ENCODE results near the gene NOXA1. TPM values are rescaled to one million over a fixed set of nuclear protein-coding genes. Genes with fewer than 3 reads are reported as not detected.
"Not testable (repeated sequence)": the region's sequence is repeated elsewhere in the genome, so short reads cannot be mapped to it uniquely, and the experiment has no call there.

Gene NOXA1
- total RNA-seq, 4 donors from 2014 or later = 6.3 to 11.4 (median 10.1) TPM

DNA sequence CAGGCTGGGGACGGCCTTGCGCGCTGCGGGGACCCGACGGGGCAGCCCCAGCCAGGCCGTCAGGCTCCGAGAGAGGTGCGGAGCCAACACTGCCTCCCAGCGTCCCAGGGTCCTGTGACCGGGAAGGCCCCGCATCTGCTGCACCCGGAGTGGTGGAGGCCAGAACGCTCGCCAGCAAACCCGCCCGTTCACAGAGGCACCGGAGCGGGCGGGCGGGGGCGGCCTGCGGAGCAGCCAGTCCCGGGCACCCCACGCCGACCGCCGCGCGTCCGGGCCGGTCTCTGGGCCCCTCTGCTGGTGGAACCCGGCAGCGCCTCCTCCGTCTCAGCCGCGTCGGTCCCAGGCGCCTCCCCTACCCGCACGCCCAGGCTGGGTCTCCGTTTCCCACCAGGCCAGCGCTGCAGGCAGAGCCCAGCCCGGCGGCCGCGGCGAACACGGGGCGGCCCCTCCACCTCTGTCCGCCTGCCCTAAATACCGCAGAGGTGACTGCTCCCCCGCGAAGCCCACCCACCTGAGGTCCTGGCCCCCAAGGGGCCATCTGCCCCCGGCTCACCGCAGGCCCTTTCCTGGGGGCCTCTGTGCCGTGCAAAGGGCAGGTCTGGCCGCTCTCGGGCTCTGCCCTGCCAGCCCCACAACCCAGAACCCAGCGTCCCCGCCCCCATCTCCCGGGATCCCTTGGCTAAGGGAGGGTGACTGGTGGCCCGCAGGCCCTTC, 16.2 kb upstream of the NOXA1 start:
- no peak for DNase-seq (ENCODE audit: low spot score in 2 of 2)
- peak overlapping the region in 2 of 4 donors; percentile 36 to 77 for H3K27ac ChIP-seq
- no peaks in the 10 kb centered on the region for H3K9me3 ChIP-seq
- peaks cover 0 to 4% of the 10 kb centered on the region in 2 donors for H3K27me3 ChIP-seq
- TF ChIP-seq POLR2A (IDR thresholded peaks at IDR 0.05) = no peak
- no peak for TF ChIP-seq EP300 (IDR thresholded peaks at IDR 0.05)
- peak; percentile 48 to 91 (median 70) for TF ChIP-seq CTCF (IDR thresholded peaks at IDR 0.05)
- peaks cover 0 to 34% (median 28%) of the 10 kb centered on the region in 4 donors for H3K4me1 ChIP-seq
- H3K36me3 ChIP-seq = peaks cover 0 to 2% (median 0%) of the 10 kb centered on the region in 3 donors
- WGBS, 2 donors = 1 to 3% methylated on average over 41 to 43 of the region's 63 CpGs
- H3K4me3 ChIP-seq = peak overlapping the region; percentile 22 to 47 (median 40)

- Histone ChIP-seq H3K27ac (peak overlapping the region in 2 of 4 donors; percentile 36 to 77), H3K9me3 (no peaks in the 10 kb centered on the region), H3K36me3 (peaks cover 0 to 2% (median 0%) of the 10 kb centered on the region in 3 donors), H3K27me3 (peaks cover 0 to 4% of the 10 kb centered on the region in 2 donors), H3K4me3 (peak overlapping the region; percentile 22 to 47 (median 40)), H3K4me1 (peaks cover 0 to 38% (median 29%) of the 10 kb centered on the region in 4 donors)
- peak; percentile 37 to 54 for DNase-seq (ENCODE audit: low spot score in 2 of 2)
- TF ChIP-seq CTCF (IDR thresholded peaks at IDR 0.05) (no peak), POLR2A (IDR thresholded peaks at IDR 0.05) (no peak), EP300 (IDR thresholded peaks at IDR 0.05) (no peak)
- 37 to 43% methylated on average over 27 to 28 of the region's 31 CpGs for whole genome bisulfite sequencing, 2 donors
Measured at GRCh38 chr9:137407590-137408300, 15.4 kb upstream of the NOXA1 start.

- TF ChIP-seq POLR2A (IDR thresholded peaks at IDR 0.05) = no peak
- no peak for TF ChIP-seq CTCF (IDR thresholded peaks at IDR 0.05)
- TF ChIP-seq EP300 (IDR thresholded peaks at IDR 0.05) = no peak
- 92 to 96% methylated on average over 9 to 24 of the region's 24 CpGs for WGBS, 2 donors
- DNase-seq (ENCODE audit: low spot score in 2 of 2) = no peak
- H3K4me1 ChIP-seq = peaks cover 0 to 38% (median 29%) of the 10 kb centered on the region in 4 donors
- H3K36me3 ChIP-seq = no peaks in the 10 kb centered on the region
- no peak overlapping the region for H3K4me3 ChIP-seq
- peaks cover 0 to 4% of the 10 kb centered on the region in 2 donors for H3K27me3 ChIP-seq
- H3K9me3 ChIP-seq = no peaks in the 10 kb centered on the region
- no peak overlapping the region for H3K27ac ChIP-seq
Measured at GRCh38 chr9:137408651-137409405, 14.4 kb upstream of the NOXA1 start.

DNA sequence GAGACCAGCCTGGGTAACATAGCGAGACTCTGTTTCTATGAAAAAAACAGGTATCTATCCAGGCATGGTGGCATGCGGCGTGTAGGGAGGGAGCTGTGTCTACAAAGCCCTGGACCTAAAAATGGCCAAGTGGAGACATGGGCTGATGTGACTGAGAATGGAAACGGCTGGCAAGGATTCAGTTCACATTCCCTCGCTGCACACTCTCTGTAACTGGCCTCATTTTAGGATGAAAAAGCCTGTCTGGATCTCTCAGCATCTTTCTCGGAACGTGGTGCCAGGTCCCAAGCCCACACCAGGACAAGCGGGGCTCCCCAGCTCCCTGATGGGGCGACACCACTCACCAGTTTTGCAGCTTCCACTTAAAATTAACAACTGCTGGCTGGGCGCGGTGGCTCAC, 13.7 kb upstream of the NOXA1 start:
- peaks cover 0 to 3% (median 0%) of the 10 kb centered on the region in 3 donors for H3K36me3 ChIP-seq
- no peak for DNase-seq (ENCODE audit: low spot score in 2 of 2)
- peaks cover 0 to 4% of the 10 kb centered on the region in 2 donors for H3K27me3 ChIP-seq
- peaks cover 0 to 38% (median 29%) of the 10 kb centered on the region in 4 donors for H3K4me1 ChIP-seq
- TF ChIP-seq CTCF (IDR thresholded peaks at IDR 0.05) (no peak), POLR2A (IDR thresholded peaks at IDR 0.05) (no peak), EP300 (IDR thresholded peaks at IDR 0.05) (no peak)
- no peak overlapping the region for H3K4me3 ChIP-seq
- WGBS, 2 donors = 82 to 89% methylated on average over 11 of the region's 11 CpGs
- H3K27ac ChIP-seq = no peak overlapping the region
- H3K9me3 ChIP-seq = no peaks in the 10 kb centered on the region

GRCh38 chr9:137410236-137410890, 12.8 kb upstream of the NOXA1 start:
- H3K4me1 ChIP-seq = peaks cover 0 to 38% (median 29%) of the 10 kb centered on the region in 4 donors
- not testable (repeated sequence) for H3K9me3 ChIP-seq; H3K27me3 ChIP-seq; DNase-seq (ENCODE audit: low spot score in 2 of 2); H3K36me3 ChIP-seq; H3K4me3 ChIP-seq
- WGBS, 2 donors = 75 to 80% methylated on average over 13 to 14 of the region's 18 CpGs
- peak overlapping the region in 2 of 4 donors; percentile 9 to 66 for H3K27ac ChIP-seq
